Neural progenitor cell (in vitro differentiated cells): ENCODE measurements around the gene RADIL.

Experiments used
- CTCF ChIP-seq: fragments of 200-600 bp; sonication (generic); IDR thresholded peaks from 2 replicates; pipeline ENCODE4 v1.5.1; 2017; ENCODE audit warnings: antibody characterized with exemption, mild to moderate bottlenecking
- EZH2phosphoT487 ChIP-seq: fragments of 200-600 bp; sonication (generic); IDR thresholded peaks from 2 replicates; pipeline ENCODE4 v1.6.1; 2017; ENCODE audit warnings: antibody characterized with exemption

DNA sequence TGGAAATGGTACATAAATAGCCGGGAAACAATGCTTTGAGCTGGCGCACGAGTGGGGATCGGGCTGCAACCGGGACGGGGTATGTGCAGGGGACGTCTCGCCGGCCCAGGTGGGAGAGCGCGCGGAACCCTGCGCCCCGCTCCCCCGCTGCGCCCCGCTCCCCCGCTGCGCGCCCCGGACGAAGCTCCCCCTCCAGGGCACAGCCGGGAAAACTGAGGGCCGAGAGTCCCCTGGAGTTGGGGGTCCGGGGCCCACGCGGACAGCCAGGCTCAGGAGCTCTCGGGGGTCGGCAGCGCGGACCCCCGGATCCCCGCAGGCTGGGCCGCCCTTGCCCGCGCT is 514 bp downstream of the RADIL start:
- TF ChIP-seq CTCF (no peak), EZH2phosphoT487 (no peak)
